Upper lobe of left lung (tissue), 4 donors: ENCODE results near the gene SRPK1.

Experiments used
- CTCF ChIP-seq, 6 experiments: fragments of 450-650 bp in 4 of 6; fragments of 200-600 bp in 2 of 6; sonication (generic) in 2 of 6; IDR thresholded peaks; one replicate each; pipeline ENCODE4 v1.5.1; 2016 to 2019; ENCODE audit warnings: antibody characterized with exemption in 6 of 6
- EP300 ChIP-seq, 4 donors: sonication (generic); formaldehyde crosslinking; IDR thresholded peaks; one replicate each; pipeline ENCODE4 v1.5.1; 2017; ENCODE audit warnings: antibody characterized with exemption in 4 of 4, control low read depth in 2 of 4
- POLR2A ChIP-seq, 4 donors: fragments of 450-650 bp; IDR thresholded peaks; one replicate each; pipeline ENCODE4 v1.5.1; 2016 to 2017; ENCODE audit warnings: antibody characterized with exemption in 4 of 4, mild to moderate bottlenecking in 2 of 4
- POLR2AphosphoS5 ChIP-seq, 2 donors: sonication (generic); formaldehyde crosslinking; IDR thresholded peaks; one replicate each; pipeline ENCODE4 v1.5.1; 2017; ENCODE audit warnings: antibody characterized with exemption in 2 of 2

- no peak for TF ChIP-seq CTCF (IDR thresholded peaks at IDR 0.05)
- TF ChIP-seq EP300 (IDR thresholded peaks at IDR 0.05) = no peak
- no peak for TF ChIP-seq POLR2A (IDR thresholded peaks at IDR 0.05)
- TF ChIP-seq POLR2AphosphoS5 (IDR thresholded peaks at IDR 0.05) = no peak
Observed at GRCh38 chr6:35811699-35811995, 109.3 kb downstream of the SRPK1 start.
